PC-3 (cell line): Measurements from ENCODE around the gene RPL22. TPM values are rescaled to one million over a fixed set of nuclear protein-coding genes. Genes with fewer than 3 reads are reported as not detected.

Experiments used
- ATAC-seq: fragments of 200-7000 bp; cut with Tn5 transposase; 2 replicates; pipeline ENCODE4 v1.9.1; 2020; ENCODE audit warnings: mild to moderate bottlenecking, moderate library complexity
- BruUV-seq: library from RNA; stranded (reverse); fragments of 400-500 nt; replicated peaks from 2 replicates; lab custom pipeline; 2021; lab: Mats Ljungman, UMichigan
- CTCF ChIA-PET: fragments of 300-600 bp; sonication (Branson Sonifier 250); formaldehyde crosslinking; loops from one replicate; lab custom pipeline; 2022; ENCODE audit warnings: antibody characterized with exemption; lab: Charles Lee
- POLR2A ChIA-PET: fragments of 300-600 bp; sonication (Branson Sonifier 250); formaldehyde crosslinking; loops from one replicate; lab custom pipeline; 2022; ENCODE audit warnings: antibody characterized with exemption; ENCODE audit not compliant: unreplicated experiment; lab: Charles Lee
- DNase-seq: peaks from one replicate; pipeline ENCODE4 v3.0.0-alpha.2; 2015
- H2AFZ ChIP-seq: fragments of 300-600 bp; sonication (generic); 2 replicates; pipeline ENCODE4 v1.6.0; 2016; ENCODE audit warnings: antibody characterized with exemption, low read length
- H3F3A ChIP-seq: fragments of 300-600 bp; sonication (generic); one replicate; pipeline ENCODE4 v1.6.0; 2017; ENCODE audit warnings: antibody characterized with exemption, low read length, control low read depth, mild to moderate bottlenecking; ENCODE audit not compliant: unreplicated experiment
- H3K27ac ChIP-seq: fragments of 300-600 bp; sonication (generic); 2 replicates; pipeline ENCODE4 v1.5.1; 2016; ENCODE audit warnings: mild to moderate bottlenecking, low read length
- H3K27me3 ChIP-seq: fragments of 300-600 bp; sonication (generic); 2 replicates; pipeline ENCODE4 v1.6.1; 2016; ENCODE audit warnings: low read length, mixed read lengths
- H3K36me3 ChIP-seq: fragments of 300-600 bp; sonication (generic); 2 replicates; pipeline ENCODE4 v1.6.1; 2016; ENCODE audit warnings: low read depth, mixed run types, low read length, mixed read lengths
- H3K4me1 ChIP-seq: fragments of 300-600 bp; sonication (generic); 2 replicates; pipeline ENCODE4 v1.5.1; 2016; ENCODE audit warnings: low read length; ENCODE audit not compliant: insufficient read depth
- H3K4me2 ChIP-seq: fragments of 300-600 bp; sonication (generic); 2 replicates; pipeline ENCODE4 v1.6.0; 2016; ENCODE audit warnings: low read length
- H3K4me3 ChIP-seq: fragments of 300-600 bp; sonication (generic); 2 replicates; pipeline ENCODE4 v1.5.1; 2016; ENCODE audit warnings: mild to moderate bottlenecking, low read length, mixed read lengths
- H3K79me2 ChIP-seq: fragments of 300-600 bp; sonication (generic); 2 replicates; pipeline ENCODE4 v1.6.1; 2017; ENCODE audit warnings: low read length, mixed read lengths
- H3K9ac ChIP-seq: fragments of 300-600 bp; sonication (generic); 2 replicates; pipeline ENCODE4 v1.6.0; 2016; ENCODE audit warnings: mild to moderate bottlenecking, low read length
- H3K9me2 ChIP-seq: fragments of 300-600 bp; sonication (generic); replicated peaks from 2 replicates; pipeline ENCODE4 v1.6.1; 2016; ENCODE audit warnings: mixed run types, low read length, mixed read lengths
- H3K9me3 ChIP-seq: fragments of 300-600 bp; sonication (generic); 2 replicates; pipeline ENCODE4 v1.6.1; 2016; ENCODE audit warnings: low read length, mixed read lengths
- H4K20me1 ChIP-seq: fragments of 300-600 bp; sonication (generic); 2 replicates; pipeline ENCODE4 v1.6.1; 2016; ENCODE audit warnings: low read length, mixed read lengths
- EZH2 ChIP-seq: fragments of 300-600 bp; sonication (generic); IDR thresholded peaks from one replicate; pipeline ENCODE4 v1.6.1; 2017; ENCODE audit warnings: antibody characterized with exemption, mild to moderate bottlenecking, low read length; ENCODE audit not compliant: unreplicated experiment
- EZH2phosphoT487 ChIP-seq: fragments of 300-600 bp; sonication (generic); IDR thresholded peaks from 2 replicates; pipeline ENCODE4 v1.6.1; 2018; ENCODE audit warnings: mild to moderate bottlenecking, antibody characterized with exemption, low read length, borderline replicate concordance
- intact Hi-C: fragments of 100-400 bp; cut with micrococcal nuclease; formaldehyde crosslinking; loops from 2 replicates; pipeline ENCODE4 v1.9.0; 2023
- total RNA-seq: library from RNA; depleted of rRNA; stranded (reverse); fragments of >200 nt; gene quantifications from 2 replicates; pipeline ENCODE4 v1.2.3, GENCODE V29; 2014
- TF ChIP-seq, protein P1 (sequence below): fragments of 300-600 bp; sonication (generic); conservative IDR thresholded peaks from 2 replicates; pipeline ENCODE4 v1.5.1; 2017; ENCODE audit warnings: antibody characterized with exemption, low read depth, mild to moderate bottlenecking, low read length

The RPL22 gene
- total RNA-seq, 1 experiment from 2014 or later = 283 TPM

- Histone ChIP-seq H3K4me1 (peaks cover 45% of the 10 kb centered on the region), H3K9ac (no peak overlapping the region), H3K4me3 (no peak overlapping the region), H3K9me3 (no peaks in the 10 kb centered on the region), H3F3A (peaks cover 13% of the 10 kb centered on the region), H3K4me2 (no peak overlapping the region), H3K9me2 (no peaks in the 10 kb centered on the region), H3K79me2 (peaks cover 47% of the 10 kb centered on the region; the same call in 1 of the 2 replicates), H3K27me3 (no peaks in the 10 kb centered on the region), H3K27ac (no peak overlapping the region), H2AFZ (no peak overlapping the region), H4K20me1 (0 out of 2 replicates have a peak, but pooled peaks cover 12% of the 10 kb centered on the region), H3K36me3 (peaks cover 62% of the 10 kb centered on the region)
- TF ChIP-seq EZH2phosphoT487 = no peak
- TF ChIP-seq, protein P1, sequence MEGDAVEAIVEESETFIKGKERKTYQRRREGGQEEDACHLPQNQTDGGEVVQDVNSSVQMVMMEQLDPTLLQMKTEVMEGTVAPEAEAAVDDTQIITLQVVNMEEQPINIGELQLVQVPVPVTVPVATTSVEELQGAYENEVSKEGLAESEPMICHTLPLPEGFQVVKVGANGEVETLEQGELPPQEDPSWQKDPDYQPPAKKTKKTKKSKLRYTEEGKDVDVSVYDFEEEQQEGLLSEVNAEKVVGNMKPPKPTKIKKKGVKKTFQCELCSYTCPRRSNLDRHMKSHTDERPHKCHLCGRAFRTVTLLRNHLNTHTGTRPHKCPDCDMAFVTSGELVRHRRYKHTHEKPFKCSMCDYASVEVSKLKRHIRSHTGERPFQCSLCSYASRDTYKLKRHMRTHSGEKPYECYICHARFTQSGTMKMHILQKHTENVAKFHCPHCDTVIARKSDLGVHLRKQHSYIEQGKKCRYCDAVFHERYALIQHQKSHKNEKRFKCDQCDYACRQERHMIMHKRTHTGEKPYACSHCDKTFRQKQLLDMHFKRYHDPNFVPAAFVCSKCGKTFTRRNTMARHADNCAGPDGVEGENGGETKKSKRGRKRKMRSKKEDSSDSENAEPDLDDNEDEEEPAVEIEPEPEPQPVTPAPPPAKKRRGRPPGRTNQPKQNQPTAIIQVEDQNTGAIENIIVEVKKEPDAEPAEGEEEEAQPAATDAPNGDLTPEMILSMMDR = no peak
- TF ChIP-seq EZH2 = no peak
- intact Hi-C loops = no loop called here
- DNase-seq (no peak), ATAC-seq (no peak)
- BruUV-seq = no TSS peak
- POLR2A ChIA-PET = no interaction called here
- CTCF ChIA-PET = interaction anchor here (0.5 kb wide), 1 partner anchor 190 kb away, joined by 4 read pairs; no protein-coding TSS in a partner anchor
Observed at GRCh38 chr1:6225651-6226050, 26.3 kb upstream of the RPL22 start.

- Histone ChIP-seq H4K20me1 (0 out of 2 replicates have a peak, but pooled peaks cover 12% of the 10 kb centered on the region), H3K27me3 (no peaks in the 10 kb centered on the region), H3K27ac (no peak overlapping the region), H3K9me3 (no peaks in the 10 kb centered on the region), H2AFZ (no peak overlapping the region), H3F3A (peaks cover 20% of the 10 kb centered on the region), H3K79me2 (peaks cover 42% of the 10 kb centered on the region; the same call in 1 of the 2 replicates), H3K36me3 (peaks cover 60% of the 10 kb centered on the region), H3K4me1 (peaks cover 54% of the 10 kb centered on the region), H3K9ac (no peak overlapping the region), H3K4me3 (no peak overlapping the region), H3K9me2 (no peaks in the 10 kb centered on the region), H3K4me2 (no peak overlapping the region)
- no TSS peak for BruUV-seq
- TF ChIP-seq EZH2phosphoT487 = no peak
- TF ChIP-seq, protein P1 = 0 out of 2 replicates have a peak, but pooled peaks have one; percentile 10
- POLR2A ChIA-PET = no interaction called here
- DNase-seq (peak; percentile 42), ATAC-seq (no peak)
- CTCF ChIA-PET = no interaction called here
- intact Hi-C loops = no loop called here
Observed at GRCh38 chr1:6224718-6225117, 25.3 kb upstream of the RPL22 start.

DNA sequence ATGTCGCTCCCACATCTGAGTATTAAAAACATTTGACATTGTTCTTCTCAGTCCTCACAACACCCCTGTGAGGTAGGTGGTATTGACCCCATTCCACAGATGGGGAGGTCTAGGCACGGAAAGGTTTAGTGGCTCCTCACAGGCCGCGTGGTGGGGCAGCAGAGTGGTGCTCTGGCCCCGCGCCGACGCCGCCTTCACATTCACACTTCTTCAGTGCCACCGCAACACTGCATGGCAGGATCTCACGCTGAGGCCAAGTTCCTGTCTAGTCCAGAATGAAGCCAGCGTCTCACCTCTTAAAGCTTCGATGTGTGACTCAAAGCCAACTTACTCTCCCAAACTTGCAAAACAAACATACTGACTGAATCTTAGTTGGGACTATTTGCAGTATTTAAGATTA, 24.2 kb upstream of the RPL22 start:
- Histone ChIP-seq H3K36me3 (peaks cover 57% of the 10 kb centered on the region), H3K79me2 (peaks cover 39% of the 10 kb centered on the region; the same call in 1 of the 2 replicates), H3K9me2 (no peaks in the 10 kb centered on the region), H2AFZ (no peak overlapping the region), H4K20me1 (0 out of 2 replicates have a peak, but pooled peaks cover 12% of the 10 kb centered on the region), H3K4me2 (no peak overlapping the region), H3F3A (peaks cover 20% of the 10 kb centered on the region), H3K27me3 (no peaks in the 10 kb centered on the region), H3K9ac (no peak overlapping the region), H3K9me3 (no peaks in the 10 kb centered on the region), H3K27ac (no peak overlapping the region), H3K4me1 (peaks cover 61% of the 10 kb centered on the region), H3K4me3 (no peak overlapping the region)
- no peak for ATAC-seq
- peak; percentile 46 for DNase-seq
- intact Hi-C loops = no loop called here
- CTCF ChIA-PET = interaction anchor here (0.5 kb wide), 1 partner anchor 21 kb away, joined by 3 read pairs; no protein-coding TSS in a partner anchor
- TSS peak; percentile 31 for BruUV-seq
- POLR2A ChIA-PET = interaction anchor here (0.6 kb wide), 1 partner anchor 19 kb away, joined by 3 read pairs; no protein-coding TSS in a partner anchor
- TF ChIP-seq EZH2 = no peak
- no peak for TF ChIP-seq EZH2phosphoT487
- TF ChIP-seq, protein P1 = no peak
